H1 (cell line): Measurements from ENCODE around the gene SERAC1. TPM values are rescaled to one million over a fixed set of nuclear protein-coding genes. Genes with fewer than 3 reads are reported as not detected.

ENCODE experiments used
- CTCF ChIA-PET: fragments of 300-600 bp; sonication (Branson Sonifier 250); formaldehyde crosslinking; loops from one replicate; lab custom pipeline; 2021; ENCODE audit not compliant: partially characterized antibody; lab: Charles Lee
- POLR2A ChIA-PET: fragments of 300-600 bp; sonication (Branson Sonifier 250); formaldehyde crosslinking; loops from one replicate; lab custom pipeline; 2021; ENCODE audit warnings: inconsistent platforms; ENCODE audit not compliant: partially characterized antibody; lab: Charles Lee
- DNase-seq, 2 experiments: peaks; one replicate each; pipeline versions ENCODE4 v3.0.0 to v3.0.0-alpha.2; 2010 to 2022; ENCODE audit warnings: low spot score in 2 of 2, low read depth in 1 of 2, mixed read lengths in 1 of 2
- FAIRE-seq: peaks from 2 replicates; lab custom pipeline; 2011; peaks lifted over from hg19 to GRCh38; lab: Jason Lieb, UNC
- H2AFZ ChIP-seq: 2 replicates; pipeline ENCODE4 v1.8.1; 2012; ENCODE audit warnings: low read length, inconsistent platforms
- H2AK5ac ChIP-seq: 2 replicates; pipeline ENCODE4 v1.6.1; 2013; ENCODE audit warnings: low read depth, low read length
- H2BK120ac ChIP-seq: replicated peaks from 2 replicates; pipeline ENCODE3; 2013; ENCODE audit warnings: low read depth, low read length, inconsistent platforms
- H2BK12ac ChIP-seq: 2 replicates; pipeline ENCODE4 v1.6.1; 2013; ENCODE audit warnings: low read depth, low read length
- H2BK15ac ChIP-seq: 2 replicates; pipeline ENCODE4 v1.6.1; 2013; ENCODE audit warnings: low read length
- H2BK20ac ChIP-seq: 2 replicates; pipeline ENCODE4 v1.6.1; 2013; ENCODE audit warnings: low read length
- H2BK5ac ChIP-seq: 2 replicates; pipeline ENCODE4 v1.6.1; 2013; ENCODE audit warnings: low read depth, low read length
- H3K14ac ChIP-seq: 2 replicates; pipeline ENCODE4 v1.6.1; 2013; ENCODE audit warnings: inconsistent platforms; ENCODE audit not compliant: insufficient read length
- H3K18ac ChIP-seq: 2 replicates; pipeline ENCODE4 v1.6.1; 2013; ENCODE audit warnings: low read length; ENCODE audit errors: extremely low read depth
- H3K23ac ChIP-seq: 2 replicates; pipeline ENCODE4 v1.6.1; 2013; ENCODE audit warnings: inconsistent platforms; ENCODE audit not compliant: insufficient read length
- H3K23me2 ChIP-seq: 2 replicates; pipeline ENCODE4 v1.6.1; 2013; ENCODE audit warnings: low read depth, low read length
- H3K27ac ChIP-seq: 2 replicates; pipeline ENCODE4 v1.6.1; 2011; ENCODE audit warnings: low read depth, low read length, inconsistent platforms
- H3K27me3 ChIP-seq, 4 experiments: replicated peaks in 1 of 4; 1 replicate in 1 of 4; 2 replicates in 3 of 4; pipeline versions ENCODE4 v1.6.1 to v1.8.1; 2011 to 2013; ENCODE audit warnings: low read length in 3 of 4, mild to moderate bottlenecking in 3 of 4, inconsistent platforms in 2 of 4, mixed read lengths in 2 of 4, moderate library complexity in 1 of 4; ENCODE audit not compliant: control insufficient read depth in 3 of 4, insufficient read depth in 3 of 4; ENCODE audit errors: extremely low read depth in 1 of 4
- H3K36me3 ChIP-seq, 4 experiments: 2 replicates each; pipeline versions ENCODE4 v1.6.1 to v1.8.1; 2011 to 2013; ENCODE audit warnings: mild to moderate bottlenecking in 4 of 4, low read length in 3 of 4, moderate library complexity in 2 of 4, control low read depth in 1 of 4, inconsistent platforms in 1 of 4; ENCODE audit not compliant: insufficient read depth in 4 of 4, control insufficient read depth in 2 of 4
- H3K4ac ChIP-seq: replicated peaks from 2 replicates; pipeline ENCODE3; 2013; ENCODE audit warnings: low read length, low read depth, mixed read lengths, inconsistent platforms; ENCODE audit not compliant: insufficient read length
- H3K4me1 ChIP-seq, 4 experiments: replicated peaks in 1 of 4; 1 replicate in 1 of 4; 2 replicates in 3 of 4; pipeline versions ENCODE4 v1.6.1 to v1.8.1; 2011 to 2013; ENCODE audit warnings: low read length in 3 of 4, inconsistent platforms in 2 of 4, mixed read lengths in 1 of 4; ENCODE audit not compliant: insufficient read depth in 4 of 4, control insufficient read depth in 3 of 4
- H3K4me2 ChIP-seq, 2 experiments: 2 replicates each; pipeline versions ENCODE4 v1.6.1 to v1.8.1; 2011 to 2013; ENCODE audit warnings: low read depth in 2 of 2, low read length in 2 of 2, control low read depth in 1 of 2, inconsistent platforms in 1 of 2, mild to moderate bottlenecking in 1 of 2; ENCODE audit not compliant: insufficient read depth in 1 of 2
- H3K4me3 ChIP-seq, 4 experiments: fragments of 200-600, 300-600 bp in 1 of 4; sonication (generic), shearing (Covaris generic), sonication (Bioruptor Twin) in 1 of 4; 2 replicates each; pipeline versions ENCODE4 v1.5.1 to v1.8.1; 2011 to 2016; ENCODE audit warnings: low read length in 4 of 4, low read depth in 3 of 4, control low read depth in 2 of 4, inconsistent platforms in 2 of 4, mild to moderate bottlenecking in 2 of 4, mixed read lengths in 1 of 4, moderate library complexity in 1 of 4; ENCODE audit not compliant: insufficient read depth in 2 of 4; ENCODE audit errors: extremely low read depth in 1 of 4
- H3K56ac ChIP-seq: replicated peaks from 2 replicates; pipeline ENCODE3; 2013; ENCODE audit warnings: low read depth, mild to moderate bottlenecking, mixed read lengths, low read length, inconsistent platforms; ENCODE audit not compliant: insufficient read length
- H3K79me1 ChIP-seq: 2 replicates; pipeline ENCODE4 v1.6.1; 2013; ENCODE audit warnings: low read depth, low read length, control low read depth
- H3K79me2 ChIP-seq, 2 experiments: 2 replicates each; pipeline versions ENCODE4 v1.6.1 to v1.8.1; 2012 to 2013; ENCODE audit warnings: low read length in 2 of 2, mild to moderate bottlenecking in 2 of 2, inconsistent platforms in 1 of 2; ENCODE audit not compliant: insufficient read depth in 2 of 2, control insufficient read depth in 1 of 2
- H3K9ac ChIP-seq, 4 experiments: replicated peaks in 1 of 4; 1 replicate in 1 of 4; 2 replicates in 3 of 4; pipeline versions ENCODE4 v1.6.1 to v1.8.1; 2011 to 2013; ENCODE audit warnings: low read depth in 3 of 4, low read length in 3 of 4, control low read depth in 2 of 4, mild to moderate bottlenecking in 2 of 4, moderate library complexity in 2 of 4, inconsistent platforms in 1 of 4; ENCODE audit errors: extremely low read depth in 1 of 4
- H3K9me3 ChIP-seq, 2 experiments: 2 replicates each; pipeline versions ENCODE4 v1.6.1 to v1.8.1; 2012 to 2013; ENCODE audit warnings: mild to moderate bottlenecking in 2 of 2, moderate library complexity in 2 of 2, control low read depth in 1 of 2, inconsistent platforms in 1 of 2, low read depth in 1 of 2, low read length in 1 of 2, mixed read lengths in 1 of 2; ENCODE audit not compliant: insufficient read depth in 2 of 2
- H4K20me1 ChIP-seq, 2 experiments: replicated peaks in 1 of 2; 2 replicates each; pipeline versions ENCODE3 to v1.8.1; 2011 to 2013; ENCODE audit warnings: inconsistent platforms in 2 of 2, low read length in 2 of 2, mild to moderate bottlenecking in 1 of 2; ENCODE audit not compliant: insufficient read depth in 2 of 2, control insufficient read depth in 1 of 2
- H4K5ac ChIP-seq: 2 replicates; pipeline ENCODE4 v1.6.1; 2013; ENCODE audit warnings: low read length, low read depth, mixed read lengths, inconsistent platforms; ENCODE audit not compliant: insufficient read length
- H4K8ac ChIP-seq: 2 replicates; pipeline ENCODE4 v1.8.0; 2013; ENCODE audit warnings: mild to moderate bottlenecking, moderate library complexity, low read length, inconsistent platforms; ENCODE audit not compliant: insufficient read depth; ENCODE audit errors: extremely low read depth
- H4K91ac ChIP-seq: replicated peaks from 2 replicates; pipeline ENCODE3; 2013; ENCODE audit warnings: low read length, mixed read lengths, inconsistent platforms; ENCODE audit not compliant: insufficient read length
- ASH2L ChIP-seq: fragments of 200-600, 300-600 bp; sonication (generic); IDR thresholded peaks from one replicate; pipeline ENCODE4 v1.7.1; 2017; ENCODE audit warnings: low read length
- BCL11A ChIP-seq, 2 experiments: IDR thresholded peaks; one replicate each; pipeline ENCODE4 v1.6.1; 2011; ENCODE audit warnings: low read depth in 2 of 2, low read length in 2 of 2, mild to moderate bottlenecking in 2 of 2
- CBX8 ChIP-seq: fragments of 300-800, 300-1000 bp; sonication (generic); IDR thresholded peaks from 2 replicates; pipeline ENCODE4 v1.7.1; 2016; ENCODE audit warnings: low read depth, low read length, borderline replicate concordance
- CHD1 ChIP-seq: IDR thresholded peaks from 2 replicates; pipeline ENCODE4 v1.6.1; 2012; ENCODE audit warnings: low read depth, low read length, improper control_type of control experiment
- FOSL1 ChIP-seq: IDR thresholded peaks from 2 replicates; pipeline ENCODE4 v1.6.1; 2011; ENCODE audit warnings: mild to moderate bottlenecking, low read depth, low read length, moderate library complexity; ENCODE audit not compliant: insufficient read depth
- JUN ChIP-seq: IDR thresholded peaks from 2 replicates; pipeline ENCODE4 v1.6.1; 2011; ENCODE audit warnings: low read depth, mild to moderate bottlenecking, improper control_type of control experiment, low read length
- KDM4A ChIP-seq: IDR thresholded peaks from one replicate; pipeline ENCODE4 v1.7.1; 2012; ENCODE audit warnings: low read depth, mild to moderate bottlenecking, moderate library complexity, low read length, inconsistent platforms; ENCODE audit not compliant: severe bottlenecking
- MAFK ChIP-seq: IDR thresholded peaks from 2 replicates; pipeline ENCODE4 v1.6.1; 2012; ENCODE audit warnings: low read depth, mild to moderate bottlenecking, improper control_type of control experiment, low read length
- POLR2AphosphoS5 ChIP-seq: IDR thresholded peaks from 2 replicates; pipeline ENCODE4 v1.6.1; 2011; ENCODE audit warnings: low read depth, low read length
- RFX5 ChIP-seq: IDR thresholded peaks from 2 replicates; pipeline ENCODE4 v1.6.1; 2011; ENCODE audit warnings: low read depth, low read length, improper control_type of control experiment, borderline replicate concordance
- SIX5 ChIP-seq: IDR thresholded peaks from 2 replicates; pipeline ENCODE4 v1.6.1; 2011; ENCODE audit warnings: mild to moderate bottlenecking, low read depth, low read length
- SP1 ChIP-seq: IDR thresholded peaks from 2 replicates; pipeline ENCODE4 v1.6.1; 2011; ENCODE audit warnings: low read depth, low read length
- WGBS, 2 experiments: shearing (Covaris generic) in 1 of 2; methylation state at CpG; one replicate each; pipeline versions ENCODE4 v1.1.6 to v1.1.7; 2013 to 2015; ENCODE audit warnings: low lambda C conversion rate in 2 of 2, mixed read lengths in 2 of 2, inconsistent platforms in 1 of 2, low coverage in 1 of 2, missing lambda C conversion rate in 1 of 2; ENCODE audit not compliant: insufficient replicate concordance in 2 of 2, insufficient coverage in 1 of 2, insufficient read length in 1 of 2; ENCODE audit errors: extremely low coverage in 1 of 2, missing lambda C conversion rate in 1 of 2; 5-methylcytosine and 5-hydroxymethylcytosine counted together
- polyA plus RNA-seq, 7 experiments: library from polyadenylated mRNA; depleted of rRNA in 3 of 7; stranded (reverse) in 5 of 7; unstranded in 2 of 7; fragments of >200 nt in 5 of 7; fragments of 200-250 nt in 2 of 7; gene quantifications; 1 replicate in 5 of 7; 2 replicates in 1 of 7; 4 replicates in 1 of 7; pipeline versions ENCODE4 v1.2.1 to v1.2.3, GENCODE V29; 2011 to 2013; ENCODE audit warnings: missing spikeins in 2 of 7, mixed read lengths in 2 of 7
- total RNA-seq: library from RNA; stranded (reverse); fragmentation: NEBNext Ultra II Directional; extraction: Animal tissue kit (Norgen Biotek cat#: 25700); gene quantifications from 2 replicates; pipeline ENCODE4 v1.2.1, GENCODE V29; 2021
- TF ChIP-seq, protein P1 (sequence below): IDR thresholded peaks from 2 replicates; pipeline ENCODE4 v1.6.1; 2012; ENCODE audit warnings: inconsistent platforms

Gene SERAC1
- total and polyA plus RNA-seq, 2 of the 8 experiments (the other 6 are each of a cell fraction or from before 2014, with no cell fraction given), result 7.3 to 9.0 TPM

DNA sequence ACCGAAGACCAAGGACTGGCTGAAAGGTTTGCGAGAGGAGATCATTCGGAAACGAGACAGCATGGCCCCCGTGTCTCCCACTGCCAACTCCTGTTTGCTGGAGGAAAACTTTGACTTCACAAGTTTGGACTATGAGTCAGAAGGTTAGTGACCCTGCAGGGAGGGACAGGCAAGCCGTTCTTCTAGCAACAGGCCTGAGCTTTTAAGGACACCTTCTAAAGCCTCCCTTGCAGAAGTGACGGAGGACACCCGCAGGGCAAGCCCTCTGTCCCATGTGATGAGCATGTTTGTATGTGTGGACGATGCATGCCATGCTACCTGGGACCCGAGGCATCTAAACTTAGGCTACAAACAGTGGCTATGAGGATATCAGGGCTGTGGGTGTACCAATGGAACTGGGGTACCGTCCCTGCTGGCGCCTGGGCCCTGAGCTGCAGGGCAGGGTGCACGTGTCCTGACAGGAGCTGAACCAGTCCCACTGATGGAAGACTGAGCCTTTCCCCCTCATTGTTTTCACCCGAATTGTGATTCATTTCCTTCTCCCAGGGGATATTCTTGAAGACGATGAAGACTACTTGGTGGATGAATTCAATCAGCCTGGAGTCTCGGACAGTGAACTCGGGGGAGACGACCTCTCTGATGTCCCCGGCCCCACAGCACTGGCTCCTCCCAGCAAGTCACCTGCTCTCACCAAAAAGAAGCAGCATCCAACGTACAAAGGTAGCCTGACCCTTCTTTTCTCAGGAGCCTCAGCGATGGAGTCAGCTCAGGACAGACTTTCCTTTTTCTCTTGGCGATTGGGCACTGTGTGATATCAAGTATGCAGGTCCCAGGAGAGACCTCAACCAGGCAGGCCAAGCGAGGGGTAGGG lies 84.4 kb downstream of the SERAC1 start:
- no peak overlapping the region for H2AK5ac ChIP-seq
- H3K4ac ChIP-seq, result no peak overlapping the region
- no peak overlapping the region for H4K91ac ChIP-seq
- no peaks in the 10 kb centered on the region for H3K9me3 ChIP-seq
- H3K79me1 ChIP-seq, result no peaks in the 10 kb centered on the region; the same call in 1 of the 2 replicates
- no peaks in the 10 kb centered on the region; a peak in 1 of 8 replicates for H3K36me3 ChIP-seq
- no peak overlapping the region for H3K23ac ChIP-seq
- no peak overlapping the region for H4K8ac ChIP-seq
- H3K56ac ChIP-seq, result no peak overlapping the region
- no peaks in the 10 kb centered on the region for H3K4me1 ChIP-seq
- 88% methylated on average over 23 of the region's 23 CpGs; no CpG with 5 or more reads in 1 of the 2 experiments for WGBS, 2 experiments
- no peak overlapping the region for H3K27ac ChIP-seq
- CTCF ChIA-PET, result interaction anchor here (1.2 to 4.5 kb wide), 2 partner anchors 12 to 141 kb away, joined by 4 to 22 read pairs; no protein-coding TSS in a partner anchor
- POLR2A ChIA-PET, result no interaction called here
- H3K4me3 ChIP-seq, result no peak overlapping the region
- H2BK12ac ChIP-seq, result no peak overlapping the region
- no peak overlapping the region for H3K18ac ChIP-seq
- peaks cover 0 to 2% of the 10 kb centered on the region in 2 experiments for H4K20me1 ChIP-seq
- no peak overlapping the region for H2BK15ac ChIP-seq
- no peak overlapping the region for H2BK20ac ChIP-seq
- H2BK120ac ChIP-seq, result no peak overlapping the region
- H3K14ac ChIP-seq, result no peak overlapping the region
- FAIRE-seq, result no peak
- no peak overlapping the region for H2AFZ ChIP-seq
- DNase-seq, result no peak
- no peak overlapping the region for H3K4me2 ChIP-seq
- no peak overlapping the region for H3K9ac ChIP-seq
- H2BK5ac ChIP-seq, result no peak overlapping the region
- H3K23me2 ChIP-seq, result no peaks in the 10 kb centered on the region
- no peak overlapping the region for H4K5ac ChIP-seq
- H3K79me2 ChIP-seq, result no peaks in the 10 kb centered on the region
- H3K27me3 ChIP-seq, result no peaks in the 10 kb centered on the region
- TF ChIP-seq KDM4A (no peak), POLR2AphosphoS5 (no peak), MAFK (no peak), CBX8 (no peak), JUN (no peak), ASH2L (no peak), SP1 (no peak), FOSL1 (no peak), CHD1 (no peak), BCL11A (IDR thresholded peaks at IDR 0.05; ENCODE audit: low read depth in 2 of 2, low read length in 2 of 2) (no peak), SIX5 (no peak), RFX5 (no peak)
- TF ChIP-seq, protein P1, sequence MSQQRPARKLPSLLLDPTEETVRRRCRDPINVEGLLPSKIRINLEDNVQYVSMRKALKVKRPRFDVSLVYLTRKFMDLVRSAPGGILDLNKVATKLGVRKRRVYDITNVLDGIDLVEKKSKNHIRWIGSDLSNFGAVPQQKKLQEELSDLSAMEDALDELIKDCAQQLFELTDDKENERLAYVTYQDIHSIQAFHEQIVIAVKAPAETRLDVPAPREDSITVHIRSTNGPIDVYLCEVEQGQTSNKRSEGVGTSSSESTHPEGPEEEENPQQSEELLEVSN, result no peak
